Activated CD4-positive, alpha-beta T cell treated with anti-CD3 and anti-CD28 coated beads for 1 hour (primary cell): ENCODE results near the gene PEX10.
A peak's percentile ranks its signal among the peaks of the same experiment; 100 is the strongest.

Experiments used
- DNase-seq: peaks from one replicate; pipeline ENCODE4 v3.0.0-alpha.2; 2020

Gene PEX10

DNA sequence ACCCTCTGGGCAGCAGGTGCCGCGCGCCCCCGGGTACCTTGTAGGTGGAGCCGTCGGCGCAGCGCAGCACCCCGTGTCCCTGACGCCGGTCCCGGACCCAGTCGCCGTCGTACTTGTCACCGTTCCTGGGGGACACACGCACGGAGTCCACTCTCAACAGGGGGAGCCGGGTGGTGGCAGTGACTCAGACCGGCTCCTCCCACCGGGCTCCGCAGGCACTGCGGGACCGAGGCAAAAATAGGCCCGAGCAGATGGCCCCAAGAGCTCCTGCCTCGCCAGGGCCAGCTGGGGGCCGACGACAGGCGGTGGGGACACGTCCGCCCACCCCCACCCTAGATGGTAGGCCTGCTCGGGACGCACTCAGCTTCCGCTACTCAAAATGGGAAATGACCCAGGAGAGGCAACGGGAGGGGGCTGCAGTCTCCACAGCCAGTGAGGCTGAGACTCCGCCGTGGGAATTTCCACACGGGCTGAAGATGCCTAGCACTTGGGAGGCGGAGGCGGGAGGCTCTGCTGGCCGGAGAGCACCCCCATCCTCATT lies 27.4 kb downstream of the PEX10 start:
- no peak for DNase-seq

DNA sequence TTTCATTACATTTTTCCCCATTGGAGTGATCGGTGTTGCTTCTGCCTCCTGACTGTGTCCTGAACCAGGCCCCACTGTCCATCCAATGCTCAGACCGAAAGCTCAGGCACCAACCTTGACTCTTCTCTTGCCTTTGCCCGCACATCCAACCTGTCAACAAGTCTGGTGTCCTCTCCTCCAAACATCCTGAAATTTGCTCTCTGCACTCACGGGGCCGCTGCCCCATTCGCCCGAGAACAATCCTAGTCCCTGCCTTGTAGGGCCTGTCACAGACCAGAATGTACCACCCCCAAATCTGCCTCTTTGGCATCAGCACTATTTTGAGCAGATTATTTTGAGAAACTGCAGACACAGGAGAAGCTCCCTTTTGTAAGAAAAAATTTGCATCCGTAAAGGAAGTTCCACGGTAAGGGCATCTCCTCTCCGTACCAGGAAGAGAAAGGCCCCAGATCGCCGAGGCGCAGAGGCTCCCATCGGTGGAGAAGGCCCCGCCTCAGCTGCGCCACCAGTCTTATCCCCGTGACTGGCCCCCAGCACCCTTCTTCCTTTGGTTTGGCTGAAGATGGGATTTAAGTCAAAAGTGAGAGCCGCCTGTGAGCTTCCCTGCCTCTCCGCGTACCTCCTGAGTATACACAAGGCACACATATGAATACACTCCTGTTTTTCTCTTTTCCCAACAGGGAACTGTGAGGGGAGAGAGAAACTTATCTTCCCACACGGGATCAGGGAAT lies 28.1 kb downstream of the PEX10 start:
- no peak for DNase-seq

DNA sequence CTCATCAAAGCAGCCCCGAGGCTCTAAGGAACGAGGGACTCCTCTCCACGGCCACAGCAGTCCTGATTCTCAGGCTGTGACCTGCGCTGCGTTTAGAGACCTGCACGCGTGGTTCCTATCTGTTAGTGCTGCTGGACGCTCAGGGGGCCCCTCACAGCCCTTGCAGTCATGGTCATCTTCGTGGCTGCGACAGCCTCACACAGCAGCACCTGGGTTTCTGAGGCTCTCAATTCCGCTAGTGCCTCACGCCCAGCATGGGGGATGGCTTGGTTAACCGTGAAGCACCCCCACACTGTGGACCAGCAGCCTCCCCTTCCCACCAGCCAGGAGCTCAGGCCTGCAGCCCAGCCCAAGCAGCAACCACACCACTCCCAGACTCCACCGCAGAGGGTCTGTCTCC lies 28.8 kb downstream of the PEX10 start:
- no peak for DNase-seq

DNA sequence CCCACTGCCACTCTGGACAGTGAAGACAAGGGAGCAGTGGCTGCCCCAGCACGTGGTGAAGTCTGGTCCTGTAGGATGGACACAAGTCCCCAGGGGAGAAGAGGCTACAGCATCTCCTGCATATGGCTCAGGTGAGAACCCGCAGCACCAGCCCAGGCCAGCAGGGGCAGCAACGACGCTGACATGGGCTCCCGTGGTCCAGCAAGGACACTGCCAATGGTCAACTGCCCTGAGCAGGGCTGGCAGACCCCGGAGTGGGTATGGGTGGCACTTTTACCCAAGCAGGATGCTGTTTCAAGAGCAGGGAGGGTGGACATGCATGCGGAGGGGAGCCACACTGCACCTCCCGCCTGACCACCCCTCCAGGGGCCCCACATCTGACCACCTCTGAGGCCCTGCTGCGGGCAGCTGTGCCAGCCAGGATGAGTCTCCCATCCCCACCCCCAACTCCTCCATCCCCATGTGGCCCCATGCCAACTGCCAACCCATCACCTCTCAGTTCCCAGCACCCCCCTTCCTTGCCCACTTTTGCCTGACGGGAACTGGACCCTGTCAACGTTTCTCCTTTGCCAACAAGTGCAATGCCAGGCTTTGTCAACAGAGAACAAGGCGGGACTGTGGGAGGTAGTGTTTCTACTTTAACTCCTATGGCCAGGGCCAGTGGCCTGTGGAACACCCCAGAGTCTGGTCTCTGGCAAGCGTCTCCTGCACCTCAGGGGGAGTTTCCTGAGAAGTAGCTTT lies 29.6 kb downstream of the PEX10 start:
- no peak for DNase-seq

DNA sequence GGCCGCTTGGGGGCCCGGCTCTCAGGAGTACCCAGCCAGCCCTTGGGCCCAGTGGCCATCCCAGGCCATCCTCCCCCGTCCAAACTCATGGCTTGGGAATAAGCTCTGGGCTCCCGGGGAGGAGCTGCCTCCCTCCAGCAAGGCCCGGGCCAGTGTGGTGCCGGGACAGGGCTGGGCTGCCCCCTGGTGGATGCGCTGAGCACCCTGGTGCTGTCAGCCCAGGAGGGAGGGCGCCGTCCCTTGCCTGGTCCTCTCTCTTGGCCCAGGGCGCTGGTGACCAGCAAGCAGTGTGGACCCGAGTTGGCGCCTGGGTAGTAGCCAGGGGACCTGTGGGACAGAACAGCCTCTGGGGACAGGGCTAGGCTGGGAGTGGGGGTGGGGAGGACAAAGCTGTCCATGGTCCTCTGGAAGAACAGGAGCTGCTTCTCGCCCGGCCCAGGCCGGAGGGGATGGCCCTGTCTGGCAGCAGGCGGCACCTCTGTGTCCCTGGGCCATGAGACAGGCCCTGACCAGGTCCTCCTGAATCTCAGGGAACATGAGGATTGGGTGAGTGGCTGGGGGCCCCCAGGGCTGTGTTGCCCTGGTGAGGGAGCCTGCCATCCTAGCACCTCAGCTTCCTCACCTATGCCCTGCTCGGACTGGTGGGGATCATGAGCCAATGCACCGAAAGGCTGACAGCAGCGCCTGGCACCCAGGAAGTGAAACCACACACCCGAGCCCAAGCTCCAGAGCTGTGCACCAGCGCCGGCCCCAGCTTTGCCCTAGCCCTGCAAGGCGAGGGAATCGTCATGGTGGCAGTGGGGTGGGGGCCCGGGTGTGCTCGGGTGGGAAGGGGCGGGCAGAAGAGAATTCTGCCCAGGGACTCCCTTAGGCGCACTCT lies 30.4 kb downstream of the PEX10 start:
- DNase-seq: peak; percentile 62

DNA sequence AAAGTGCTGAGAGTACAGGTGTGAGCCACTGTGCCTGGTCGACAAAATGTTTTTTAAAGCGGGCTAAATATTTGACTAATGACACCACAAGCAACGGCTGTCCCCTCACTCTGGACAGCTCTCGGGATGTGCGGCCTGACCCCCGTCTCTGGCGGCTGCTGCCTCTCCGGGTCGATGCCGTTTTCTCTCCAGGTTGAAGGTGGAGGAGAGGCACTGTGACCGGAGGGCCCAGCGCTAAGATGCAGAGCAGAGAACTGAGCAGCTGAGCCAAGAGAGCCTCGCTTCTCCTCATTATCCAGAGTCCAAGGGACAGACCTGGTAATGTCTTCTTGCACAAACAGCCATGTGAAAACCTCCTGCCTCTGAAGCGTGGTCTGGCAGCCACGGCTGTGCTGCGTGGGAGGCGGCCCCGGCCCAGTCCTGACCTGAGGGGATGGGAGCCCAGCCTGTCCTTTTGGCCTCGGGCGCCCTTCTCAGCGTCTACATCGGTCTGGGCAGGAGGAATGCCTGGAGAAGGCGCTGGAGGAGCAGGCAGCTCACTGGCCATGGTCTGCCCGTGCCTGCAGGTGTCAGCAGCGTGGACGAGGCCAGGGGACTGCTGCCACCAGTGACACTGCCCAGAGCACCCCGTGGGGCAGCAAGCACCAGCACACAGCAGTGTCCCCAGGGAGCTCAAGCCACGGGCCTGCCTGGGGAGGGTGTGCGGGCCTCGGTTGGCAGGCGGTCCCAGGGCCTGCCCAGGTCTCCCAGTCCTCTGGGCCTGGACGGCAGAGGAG lies 31.4 kb downstream of the PEX10 start:
- no peak for DNase-seq

DNA sequence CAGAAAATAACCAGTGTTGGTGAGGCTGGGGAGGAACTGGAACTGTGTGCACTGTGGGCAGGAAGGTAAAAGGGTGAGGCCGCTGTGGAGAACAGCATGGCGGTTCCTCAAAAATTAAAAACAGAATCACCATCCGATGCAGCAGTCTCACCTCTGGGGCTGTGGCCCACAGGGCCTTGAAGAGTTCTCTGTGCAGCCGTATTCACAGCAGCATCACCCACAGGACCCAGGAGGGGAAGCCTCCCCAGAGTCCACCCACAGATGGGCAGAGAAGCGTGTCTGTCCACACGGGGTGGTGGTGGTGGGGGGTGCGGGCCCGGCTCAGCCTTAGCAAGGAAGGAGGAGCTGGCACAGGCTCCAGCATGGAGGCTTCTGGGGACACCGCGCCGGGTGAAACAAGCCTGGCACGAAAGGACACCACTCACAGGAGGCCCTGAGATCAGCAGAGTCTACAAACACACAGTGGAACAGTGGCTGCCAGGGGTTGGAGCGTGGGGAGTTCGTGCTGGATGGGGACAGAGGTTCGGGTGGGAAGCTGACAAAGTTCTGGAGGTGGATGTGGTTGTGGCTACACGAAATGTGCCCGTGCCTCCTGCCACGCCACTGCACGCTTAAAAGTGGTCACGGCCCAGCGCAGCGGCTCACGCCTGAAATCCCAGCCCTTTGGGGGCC lies 32.5 kb downstream of the PEX10 start:
- no peak for DNase-seq

DNA sequence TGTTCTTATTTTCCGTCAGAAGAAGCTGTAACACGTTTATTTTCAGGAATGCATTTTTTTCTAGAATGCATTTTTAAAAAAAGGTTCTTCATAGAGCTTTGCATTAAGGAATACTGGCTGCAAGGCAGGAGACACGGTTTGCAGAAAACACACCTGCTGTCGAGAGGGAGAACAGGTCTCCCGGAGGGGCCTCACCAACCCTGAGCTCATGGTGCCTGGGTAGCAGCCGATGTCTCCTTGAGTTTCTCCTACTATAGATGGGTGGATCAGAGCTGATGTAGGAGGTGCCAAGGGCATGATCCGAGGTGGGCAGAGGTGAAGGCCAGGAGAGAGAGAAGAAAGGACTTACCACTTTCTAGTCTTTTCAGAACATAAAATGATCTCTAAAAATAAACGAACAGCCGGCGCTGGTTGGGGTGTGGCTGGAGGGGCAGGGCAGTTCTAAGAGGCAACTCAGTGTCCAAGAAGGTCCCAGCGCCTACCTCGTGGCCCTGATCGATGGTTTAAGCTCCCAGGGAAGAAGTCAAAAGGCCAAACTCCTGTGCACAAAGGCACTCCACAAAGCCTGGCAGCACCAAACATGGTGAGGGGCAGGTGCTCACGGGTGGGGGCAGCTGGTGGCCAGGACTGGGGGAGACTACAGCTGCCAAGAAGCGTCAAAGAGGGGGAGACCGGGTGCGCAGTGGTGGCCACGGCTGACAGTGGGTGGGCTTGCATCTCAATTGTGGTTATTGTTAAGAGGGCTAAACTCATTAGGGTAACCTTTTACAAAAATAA lies 33.2 kb downstream of the PEX10 start:
- no peak for DNase-seq

DNA sequence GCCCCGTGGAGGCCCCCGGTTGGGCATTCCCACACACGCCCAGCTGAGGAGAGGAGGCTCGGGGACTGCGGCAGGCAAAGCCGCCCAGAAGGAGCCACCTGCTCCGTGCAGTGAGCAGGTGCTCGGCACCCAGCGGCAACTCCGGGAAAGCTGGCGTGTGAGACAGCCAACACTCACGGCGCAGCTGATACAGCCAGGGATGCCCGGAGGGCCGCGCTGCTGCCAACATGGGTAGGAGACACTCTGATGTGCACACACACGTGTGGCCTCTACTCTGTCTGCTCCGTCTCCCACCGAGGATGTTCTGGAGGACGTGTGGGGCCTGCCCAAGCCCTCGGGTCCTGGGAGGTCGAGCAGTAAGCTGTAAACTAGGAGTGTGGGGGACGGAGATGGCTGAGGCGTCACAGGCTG lies 33.9 kb downstream of the PEX10 start:
- no peak for DNase-seq

DNA sequence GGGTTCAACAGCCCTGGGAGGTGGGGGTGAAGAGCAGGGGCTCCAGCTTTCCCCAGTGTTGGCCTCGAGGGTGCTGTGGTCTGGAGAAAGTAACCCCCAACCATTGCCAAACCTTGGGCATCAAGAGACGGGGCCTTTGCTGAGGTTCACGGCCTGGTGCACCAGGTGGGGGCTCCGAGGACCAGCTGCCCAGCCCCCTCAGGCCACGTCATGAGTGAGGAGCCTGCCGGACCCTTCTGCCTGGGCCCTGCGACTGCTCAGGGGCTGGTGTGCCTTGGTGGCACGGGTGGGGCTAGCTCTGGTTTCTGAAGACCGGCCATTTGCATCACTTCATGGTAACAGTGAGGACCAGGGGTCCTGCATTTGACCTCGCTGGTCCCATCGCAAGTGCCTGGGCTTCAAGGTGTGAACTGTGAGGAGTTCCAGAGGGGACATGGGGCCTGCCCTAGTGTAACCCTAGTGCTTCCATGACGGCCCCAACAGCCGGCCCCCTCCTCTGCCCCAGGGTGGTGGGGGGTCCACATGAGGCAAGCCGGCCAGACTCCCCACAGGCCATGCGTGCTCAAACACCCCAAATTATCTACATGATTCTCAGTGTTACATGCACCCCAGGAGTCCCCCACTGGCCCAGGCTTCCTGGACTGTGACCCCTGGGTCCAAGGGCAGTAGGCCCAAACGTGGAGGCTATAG lies 34.5 kb downstream of the PEX10 start:
- DNase-seq: no peak

DNA sequence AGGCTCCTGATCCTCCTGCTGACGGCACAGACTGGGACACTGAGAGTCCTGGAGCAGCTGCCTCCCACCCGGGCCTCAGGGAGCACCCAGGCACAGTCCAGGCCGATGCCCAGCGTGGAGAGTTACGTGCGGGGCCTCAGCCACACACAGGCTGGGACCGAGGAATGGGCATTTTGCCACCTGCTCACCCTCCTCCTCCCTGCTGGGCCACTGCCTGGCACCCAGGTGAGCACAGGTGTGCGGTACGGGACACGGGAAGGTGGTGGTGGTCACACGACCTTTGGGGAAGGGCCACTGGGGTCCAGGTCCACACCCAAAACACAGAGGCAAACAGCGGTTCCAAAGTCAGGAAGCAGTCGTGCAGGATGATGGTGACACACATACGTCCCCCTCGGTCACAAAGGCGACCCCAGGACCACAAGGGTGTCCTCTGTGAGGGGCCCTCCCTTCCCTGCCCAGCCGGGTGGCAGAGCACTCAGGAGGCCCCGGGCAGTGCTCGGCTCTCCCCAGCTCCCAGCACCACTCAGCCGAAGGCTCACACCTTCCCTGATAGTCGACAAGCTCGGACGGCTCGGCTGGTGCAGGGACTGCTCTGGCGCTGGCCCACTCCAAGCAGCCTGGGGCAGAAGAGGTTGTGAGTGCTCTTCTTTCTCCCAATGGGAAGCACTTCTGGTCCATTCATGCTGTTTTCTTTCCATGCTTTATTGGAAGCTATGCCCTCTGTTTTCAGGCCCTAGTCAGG lies 35.3 kb downstream of the PEX10 start:
- no peak for DNase-seq

DNA sequence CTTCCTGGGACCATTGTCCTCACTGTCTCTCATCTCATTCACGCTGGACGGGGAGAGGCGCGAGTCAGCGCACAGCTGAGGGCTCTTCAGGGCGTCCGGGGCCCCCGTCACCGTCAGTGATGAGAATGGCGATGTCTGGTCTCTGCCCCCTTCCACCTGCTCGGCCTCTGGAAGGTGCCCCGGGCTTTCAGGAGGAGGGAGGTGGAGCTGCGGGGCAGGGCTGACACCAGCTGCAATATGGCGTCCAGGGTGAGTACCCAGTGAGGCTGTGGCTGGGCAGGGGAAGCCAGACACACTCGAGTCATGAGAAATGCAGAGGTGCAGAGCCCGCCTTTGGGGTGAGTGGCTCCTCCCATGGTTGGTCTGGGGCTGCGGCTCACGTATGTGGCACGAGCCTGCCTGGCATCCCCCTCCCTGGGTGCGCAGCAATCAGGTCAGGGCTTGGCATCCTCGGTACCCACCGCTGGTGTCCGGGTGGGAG lies 36.1 kb downstream of the PEX10 start:
- DNase-seq: no peak

DNA sequence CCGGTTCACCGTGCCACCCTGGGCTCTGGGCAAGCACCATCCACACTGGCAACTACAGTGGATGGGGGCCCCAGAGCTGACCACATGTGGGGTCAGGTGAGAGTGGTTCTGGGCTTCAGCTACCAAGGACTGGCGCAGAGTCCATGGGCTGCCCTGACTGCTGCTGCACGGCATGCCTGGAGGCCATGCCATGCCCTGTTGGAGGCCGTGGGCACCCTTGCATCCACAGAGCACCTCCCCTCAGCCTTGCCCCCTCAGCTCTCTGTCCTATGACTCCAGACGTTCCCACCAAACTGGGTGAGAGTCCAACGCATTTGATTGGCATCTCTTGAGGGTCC lies 36.5 kb downstream of the PEX10 start:
- no peak for DNase-seq

DNA sequence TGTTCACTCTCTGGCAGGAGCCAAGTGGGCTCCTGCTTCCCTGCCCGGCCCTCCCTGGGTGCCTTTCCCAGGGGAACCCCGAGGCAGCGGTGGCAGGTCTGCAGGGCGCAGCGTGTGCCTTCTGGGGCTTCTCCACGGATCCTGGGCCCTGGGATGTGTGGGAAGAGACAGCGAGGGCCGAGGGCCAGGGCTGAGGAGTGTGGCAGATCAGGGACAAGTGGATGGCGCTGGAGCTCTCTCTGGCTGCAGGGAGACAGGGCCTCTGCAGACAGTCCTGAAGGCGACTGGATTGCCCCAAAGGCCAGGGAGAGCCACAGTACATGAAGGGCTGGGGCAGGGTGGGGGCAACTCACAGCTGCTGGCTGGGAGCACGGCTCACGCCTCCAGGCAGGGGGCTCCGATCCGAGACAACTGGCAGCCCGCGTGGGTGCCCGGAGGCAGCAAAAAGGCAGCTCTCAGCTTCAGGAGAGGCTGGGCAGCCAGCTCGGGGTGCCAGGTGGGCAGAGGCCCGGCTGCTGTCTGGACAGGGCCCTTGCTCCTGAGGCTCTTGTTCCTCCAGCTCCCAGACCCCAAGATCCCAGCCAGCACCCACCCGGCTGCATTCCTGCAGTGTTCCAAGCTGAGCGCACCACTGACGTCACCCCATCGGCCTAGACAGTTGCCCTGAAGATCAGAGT lies 37.0 kb downstream of the PEX10 start:
- no peak for DNase-seq

DNA sequence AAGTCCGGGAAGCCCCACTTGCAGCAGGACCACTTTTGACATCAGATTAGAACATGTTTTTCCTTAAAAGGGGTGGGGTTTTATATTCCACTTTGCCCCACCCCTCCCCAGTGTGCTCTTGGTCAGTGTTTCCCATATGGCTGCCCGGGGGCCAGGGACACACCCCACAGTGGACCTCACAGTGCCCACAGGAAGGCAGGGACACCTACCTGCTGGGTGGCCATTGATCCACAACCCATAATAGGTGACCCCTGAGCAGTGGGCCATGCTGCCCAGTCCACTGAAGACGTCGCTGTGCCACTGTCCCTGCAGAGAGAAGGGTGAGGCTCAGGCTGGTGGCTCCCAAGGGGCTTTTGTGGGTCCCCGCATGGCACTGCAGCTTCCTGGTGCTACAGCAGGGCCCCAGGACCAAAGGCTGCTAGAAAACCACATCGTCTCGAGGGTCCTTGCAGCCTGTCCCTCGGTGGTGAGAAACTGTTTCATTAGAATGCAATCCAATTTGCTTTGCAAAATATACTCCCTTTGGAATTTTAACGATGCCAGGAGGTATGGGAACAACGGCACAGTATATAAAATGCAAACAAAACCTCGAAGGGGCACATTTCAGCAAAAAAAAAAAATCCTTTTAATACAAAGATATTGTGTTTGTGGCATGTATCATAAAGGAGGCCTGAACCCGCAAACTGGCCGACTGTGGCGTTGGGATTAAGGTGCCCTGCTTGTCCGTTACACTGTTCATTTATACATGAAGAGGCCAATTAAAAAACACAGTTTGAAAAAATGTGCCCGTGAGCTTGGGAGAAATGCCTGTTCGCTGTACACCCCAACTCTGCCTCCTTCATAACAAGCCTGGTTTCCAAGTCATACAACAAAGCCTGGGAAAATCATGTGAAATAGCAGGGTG lies 37.9 kb downstream of the PEX10 start:
- no peak for DNase-seq

DNA sequence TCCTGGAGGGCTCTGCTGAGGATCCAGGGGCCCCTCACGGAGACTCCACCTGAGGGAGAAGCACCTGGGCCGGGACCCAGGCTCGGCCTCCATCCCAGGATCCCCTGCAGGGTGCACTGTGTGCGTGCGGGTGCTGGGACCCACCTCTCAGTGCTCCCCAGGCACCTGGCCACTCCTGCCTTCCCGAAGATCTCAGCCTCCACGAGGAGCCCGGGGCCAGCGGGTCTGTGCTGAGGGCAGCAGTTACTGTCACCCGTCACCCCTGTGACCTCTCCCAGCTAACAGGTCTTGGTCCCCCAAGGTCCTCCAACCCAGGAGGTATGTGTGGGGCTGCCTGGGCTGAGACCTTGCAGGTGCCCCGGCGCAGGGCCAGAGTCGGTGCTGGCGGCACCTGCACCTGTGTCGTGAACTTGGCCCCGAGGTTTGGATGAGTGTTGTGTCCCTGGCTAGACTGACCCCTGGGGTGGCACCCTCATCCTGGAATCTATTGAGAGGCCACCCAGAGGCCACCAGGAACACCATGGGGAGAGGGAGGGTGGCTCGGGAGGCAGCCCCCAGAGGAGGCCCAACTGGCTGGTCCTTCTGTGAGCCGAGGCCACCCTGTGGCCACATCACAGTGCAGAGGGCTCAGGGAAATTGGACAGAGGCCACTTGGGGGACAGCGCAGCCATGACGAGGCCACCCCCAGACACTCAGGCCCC lies 38.7 kb downstream of the PEX10 start:
- DNase-seq: no peak
